SU-DHL-6 (cell line): ENCODE results near the gene MTA2.

Source experiments
- H2AFZ ChIP-seq: fragments of 200-600 bp; sonication (generic); 2 replicates; pipeline ENCODE4 v1.6.1; 2014; ENCODE audit warnings: low read depth, mild to moderate bottlenecking, moderate library complexity, mixed read lengths, antibody characterized with exemption, low read length; ENCODE audit not compliant: severe bottlenecking
- H3F3A ChIP-seq: fragments of 200-600 bp; shearing (Covaris generic); 2 replicates; pipeline ENCODE4 v1.6.0; 2016; ENCODE audit warnings: antibody characterized with exemption, mild to moderate bottlenecking; ENCODE audit not compliant: insufficient read depth
- H3K27ac ChIP-seq: fragments of 200-600 bp; sonication (generic); 2 replicates; pipeline ENCODE4 v1.5.1; 2016; ENCODE audit warnings: low read depth, mild to moderate bottlenecking, low read length, moderate library complexity, mixed read lengths
- H3K27me3 ChIP-seq: fragments of 200-600 bp; sonication (generic), shearing (Covaris generic); 2 replicates; pipeline ENCODE4 v1.6.0; 2014; ENCODE audit warnings: mild to moderate bottlenecking, low read length
- H3K36me3 ChIP-seq: fragments of 200-600 bp; sonication (generic); 2 replicates; pipeline ENCODE4 v1.6.1; 2014; ENCODE audit warnings: mild to moderate bottlenecking, low read length, mixed read lengths
- H3K4me2 ChIP-seq: fragments of 300-600, 200-600 bp; shearing (Covaris generic), sonication (generic); 2 replicates; pipeline ENCODE4 v1.6.0; 2014; ENCODE audit warnings: low read length, low read depth, mild to moderate bottlenecking; ENCODE audit not compliant: poor library complexity, severe bottlenecking
- H3K4me3 ChIP-seq: fragments of 200-600 bp; sonication (generic); 2 replicates; pipeline ENCODE4 v1.5.1; 2014; ENCODE audit warnings: antibody characterized with exemption, low read length, mild to moderate bottlenecking, mixed read lengths; ENCODE audit not compliant: insufficient read depth, poor library complexity, severe bottlenecking
- H3K79me2 ChIP-seq: fragments of 200-600 bp; sonication (generic); 2 replicates; pipeline ENCODE4 v1.6.1; 2014; ENCODE audit warnings: mild to moderate bottlenecking, low read length, moderate library complexity; ENCODE audit not compliant: insufficient read depth
- H3K9ac ChIP-seq: fragments of 200-600 bp; sonication (generic); 2 replicates; pipeline ENCODE4 v1.7.0; 2014; ENCODE audit warnings: mild to moderate bottlenecking, low read length
- H3K9me2 ChIP-seq: fragments of 200-600 bp; sonication (generic); replicated peaks from 2 replicates; pipeline ENCODE4 v1.6.1; 2014; ENCODE audit warnings: low read length; ENCODE audit not compliant: insufficient read depth
- H3K9me3 ChIP-seq: fragments of 200-600 bp; sonication (generic); 2 replicates; pipeline ENCODE4 v1.6.1; 2014; ENCODE audit warnings: low read length, mixed read lengths; ENCODE audit not compliant: insufficient read depth
- H4K20me1 ChIP-seq: fragments of 200-600 bp; sonication (generic); 2 replicates; pipeline ENCODE4 v1.6.1; 2014; ENCODE audit warnings: low read depth, mild to moderate bottlenecking, antibody characterized with exemption, low read length, moderate library complexity, mixed read lengths
- EZH2phosphoT487 ChIP-seq: fragments of 200-600 bp; sonication (generic), shearing (Covaris generic); conservative IDR thresholded peaks from 2 replicates; pipeline ENCODE4 v1.6.1; 2018; ENCODE audit warnings: mild to moderate bottlenecking, antibody characterized with exemption, low read length, moderate library complexity, mixed read lengths
- TF ChIP-seq, protein P1 (sequence below): fragments of 200-600 bp; sonication (generic); IDR thresholded peaks from one replicate; pipeline ENCODE4 v1.5.1; 2017; ENCODE audit warnings: antibody characterized with exemption, mild to moderate bottlenecking, low read length, moderate library complexity; ENCODE audit not compliant: insufficient read depth, poor library complexity, severe bottlenecking

MTA2 gene

DNA sequence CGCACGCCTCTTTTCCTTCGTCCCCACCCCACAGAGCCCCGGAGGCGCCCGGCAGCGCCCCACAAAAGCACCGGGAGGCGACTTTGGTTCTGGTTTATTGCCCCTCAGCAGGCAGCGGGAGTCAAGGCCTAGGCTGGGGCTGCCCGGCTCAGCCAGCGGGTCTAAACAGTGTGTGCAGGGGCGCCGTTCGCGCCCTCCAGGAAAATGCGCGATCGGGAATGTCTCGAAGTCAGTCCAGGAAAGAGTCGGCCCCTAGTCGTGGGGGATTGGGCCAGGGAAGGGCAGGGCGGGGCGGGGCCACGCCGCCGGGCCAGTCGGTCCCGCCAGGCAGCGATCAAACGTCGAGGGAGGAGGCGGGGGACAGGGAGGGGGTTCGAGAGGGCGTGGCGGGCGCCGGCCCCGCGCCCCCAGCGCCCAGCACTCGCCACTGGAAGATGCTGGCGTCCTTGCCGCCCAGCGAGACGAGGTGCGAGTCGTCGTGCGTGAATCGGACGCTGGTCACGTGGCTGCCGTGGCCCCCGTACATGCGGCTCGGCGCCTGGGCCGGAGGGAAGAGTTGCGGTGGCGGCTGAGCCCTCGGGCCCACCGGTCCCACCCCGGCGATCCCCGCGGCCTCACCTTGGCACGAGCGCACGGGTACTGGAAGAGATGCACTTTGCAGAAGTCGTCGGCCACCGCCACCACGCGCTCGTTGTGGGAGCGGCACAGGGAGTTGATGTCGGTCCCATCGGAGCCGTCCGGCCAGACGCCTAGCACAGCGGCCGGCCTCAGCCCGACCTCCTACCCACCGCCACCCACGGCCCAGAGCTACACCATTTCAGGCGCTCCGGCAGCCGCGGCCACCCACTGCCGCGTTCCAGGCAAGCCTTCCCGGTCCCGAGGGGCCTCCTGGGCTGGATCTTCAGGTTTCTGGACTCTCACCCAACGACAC lies 741 bp upstream of the MTA2 start:
- peaks cover 18% of the 10 kb centered on the region; the same call in 1 of the 2 replicates for H3K36me3 ChIP-seq
- 0 out of 2 replicates have a peak overlapping the region, but pooled peaks have one; percentile 28 for H3K9ac ChIP-seq
- H3F3A ChIP-seq, result peaks cover 20% of the 10 kb centered on the region
- no peak overlapping the region for H2AFZ ChIP-seq
- no peaks in the 10 kb centered on the region for H3K27me3 ChIP-seq
- H4K20me1 ChIP-seq, result no peaks in the 10 kb centered on the region
- H3K9me3 ChIP-seq, result no peaks in the 10 kb centered on the region
- peaks cover 33% of the 10 kb centered on the region for H3K79me2 ChIP-seq
- H3K4me2 ChIP-seq, result peak overlapping the region; percentile 54
- peak overlapping the region; percentile 36 for H3K27ac ChIP-seq
- peak overlapping the region; percentile 24 for H3K4me3 ChIP-seq
- no peaks in the 10 kb centered on the region for H3K9me2 ChIP-seq
- no peak for TF ChIP-seq EZH2phosphoT487
- TF ChIP-seq, protein P1, sequence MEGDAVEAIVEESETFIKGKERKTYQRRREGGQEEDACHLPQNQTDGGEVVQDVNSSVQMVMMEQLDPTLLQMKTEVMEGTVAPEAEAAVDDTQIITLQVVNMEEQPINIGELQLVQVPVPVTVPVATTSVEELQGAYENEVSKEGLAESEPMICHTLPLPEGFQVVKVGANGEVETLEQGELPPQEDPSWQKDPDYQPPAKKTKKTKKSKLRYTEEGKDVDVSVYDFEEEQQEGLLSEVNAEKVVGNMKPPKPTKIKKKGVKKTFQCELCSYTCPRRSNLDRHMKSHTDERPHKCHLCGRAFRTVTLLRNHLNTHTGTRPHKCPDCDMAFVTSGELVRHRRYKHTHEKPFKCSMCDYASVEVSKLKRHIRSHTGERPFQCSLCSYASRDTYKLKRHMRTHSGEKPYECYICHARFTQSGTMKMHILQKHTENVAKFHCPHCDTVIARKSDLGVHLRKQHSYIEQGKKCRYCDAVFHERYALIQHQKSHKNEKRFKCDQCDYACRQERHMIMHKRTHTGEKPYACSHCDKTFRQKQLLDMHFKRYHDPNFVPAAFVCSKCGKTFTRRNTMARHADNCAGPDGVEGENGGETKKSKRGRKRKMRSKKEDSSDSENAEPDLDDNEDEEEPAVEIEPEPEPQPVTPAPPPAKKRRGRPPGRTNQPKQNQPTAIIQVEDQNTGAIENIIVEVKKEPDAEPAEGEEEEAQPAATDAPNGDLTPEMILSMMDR, result no peak

DNA sequence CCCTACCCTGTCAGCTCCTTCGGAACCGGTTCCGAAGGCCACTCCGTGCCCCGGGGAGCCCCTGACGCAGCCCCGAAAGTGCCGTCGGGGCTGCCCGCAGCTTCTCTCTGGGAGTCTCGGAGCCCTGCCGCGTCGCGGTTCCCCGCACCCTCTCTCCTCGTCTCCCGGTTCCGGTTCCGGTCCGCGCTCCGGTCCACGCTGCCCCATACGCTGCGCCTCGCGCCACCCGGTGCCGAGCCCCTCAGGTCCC lies 618 bp downstream of the MTA2 start:
- peaks cover 22% of the 10 kb centered on the region for H3F3A ChIP-seq
- peak overlapping the region; percentile 99 for H3K9ac ChIP-seq
- H3K36me3 ChIP-seq, result peaks cover 18% of the 10 kb centered on the region; the same call in 1 of the 2 replicates
- TF ChIP-seq EZH2phosphoT487, result no peak
- TF ChIP-seq, protein P1, result no peak
- no peaks in the 10 kb centered on the region for H3K27me3 ChIP-seq
- H3K9me3 ChIP-seq, result no peaks in the 10 kb centered on the region
- H4K20me1 ChIP-seq, result no peaks in the 10 kb centered on the region
- peak overlapping the region; percentile 90 for H3K4me2 ChIP-seq
- peaks cover 33% of the 10 kb centered on the region for H3K79me2 ChIP-seq
- H3K27ac ChIP-seq, result peak overlapping the region; percentile 84
- H2AFZ ChIP-seq, result no peak overlapping the region
- peak overlapping the region; percentile 88 for H3K4me3 ChIP-seq
- no peaks in the 10 kb centered on the region for H3K9me2 ChIP-seq

DNA sequence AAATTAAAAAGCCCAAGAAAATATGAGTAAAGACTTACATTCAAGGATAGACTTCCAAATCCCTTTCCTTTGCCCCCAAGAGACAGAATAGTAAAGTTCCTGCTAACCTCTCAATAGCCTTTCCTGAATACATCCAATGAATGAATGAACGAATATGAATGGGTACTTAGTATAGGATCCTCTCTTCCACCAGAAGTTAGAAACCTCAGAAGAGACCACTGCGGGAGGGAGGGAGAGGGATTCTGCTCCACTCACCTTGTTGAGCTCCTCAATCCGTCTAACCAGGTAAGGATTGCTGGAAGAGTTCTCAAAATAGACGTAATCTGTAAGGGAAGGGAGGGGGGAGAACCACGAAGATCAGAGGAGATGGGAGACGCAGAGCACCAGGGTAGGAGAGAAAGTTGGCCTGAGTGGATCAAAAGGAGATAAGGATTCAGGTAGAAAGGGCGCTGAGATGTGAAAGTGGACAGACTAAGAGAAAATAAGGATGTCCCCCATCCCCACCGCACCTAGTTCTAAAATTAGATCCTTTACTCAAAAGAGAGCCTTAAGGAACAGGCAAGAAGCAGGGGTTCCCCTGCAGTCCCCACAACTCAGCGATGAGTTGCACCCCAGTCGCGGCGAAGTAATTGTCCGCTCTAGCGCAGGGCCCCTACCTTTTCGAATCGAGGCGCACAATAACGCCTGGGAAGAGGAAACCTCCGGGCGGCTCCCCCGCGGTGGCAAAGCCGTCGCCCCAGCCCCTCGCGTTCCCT lies 1.1 kb downstream of the MTA2 start:
- Histone ChIP-seq H3K4me3 (peak overlapping the region; percentile 88), H3K9ac (peak overlapping the region; percentile 99), H3K9me3 (no peaks in the 10 kb centered on the region), H3K27me3 (no peaks in the 10 kb centered on the region), H3K36me3 (peaks cover 18% of the 10 kb centered on the region; the same call in 1 of the 2 replicates), H2AFZ (no peak overlapping the region), H4K20me1 (no peaks in the 10 kb centered on the region), H3K4me2 (peak overlapping the region; percentile 90), H3F3A (peaks cover 25% of the 10 kb centered on the region), H3K79me2 (peaks cover 33% of the 10 kb centered on the region), H3K9me2 (no peaks in the 10 kb centered on the region), H3K27ac (peak overlapping the region; percentile 84)
- no peak for TF ChIP-seq EZH2phosphoT487
- TF ChIP-seq, protein P1, result no peak
